Neural cell (in vitro differentiated cells): ENCODE data around the gene TLCD2.

Experiments used
- CTCF ChIP-seq: fragments of 450-650 bp; IDR thresholded peaks from 2 replicates; pipeline ENCODE4 v1.5.1; 2014; ENCODE audit warnings: antibody characterized with exemption, mild to moderate bottlenecking, moderate library complexity; ENCODE audit not compliant: poor library complexity, severe bottlenecking
- EZH2 ChIP-seq: fragments of 200-600, 300-800 bp; shearing (Covaris generic), sonication (generic); IDR thresholded peaks from 2 replicates; pipeline ENCODE4 v1.6.1; 2014; ENCODE audit warnings: antibody characterized with exemption, low read length, borderline replicate concordance, mild to moderate bottlenecking; ENCODE audit not compliant: insufficient read depth, poor library complexity, severe bottlenecking
- POLR2AphosphoS5 ChIP-seq: IDR thresholded peaks from 2 replicates; pipeline ENCODE4 v1.6.1; 2012

GRCh38 chr17:1727876-1728630 lies 17.9 kb upstream of the TLCD2 start:
- TF ChIP-seq CTCF (no peak), POLR2AphosphoS5 (no peak), EZH2 (no peak)
